Kidney tubule cell (primary cell): ENCODE results near the gene IL10RA.

Experiments used
- DNase-seq: peaks from one replicate; pipeline ENCODE4 v3.0.0-alpha.2; 2018; ENCODE audit warnings: low spot score

Gene IL10RA

GRCh38 chr11:117992136-117992535, 5.9 kb downstream of the IL10RA start:
- no peak for DNase-seq

GRCh38 chr11:117992620-117993019, 6.4 kb downstream of the IL10RA start:
- no peak for DNase-seq

DNA sequence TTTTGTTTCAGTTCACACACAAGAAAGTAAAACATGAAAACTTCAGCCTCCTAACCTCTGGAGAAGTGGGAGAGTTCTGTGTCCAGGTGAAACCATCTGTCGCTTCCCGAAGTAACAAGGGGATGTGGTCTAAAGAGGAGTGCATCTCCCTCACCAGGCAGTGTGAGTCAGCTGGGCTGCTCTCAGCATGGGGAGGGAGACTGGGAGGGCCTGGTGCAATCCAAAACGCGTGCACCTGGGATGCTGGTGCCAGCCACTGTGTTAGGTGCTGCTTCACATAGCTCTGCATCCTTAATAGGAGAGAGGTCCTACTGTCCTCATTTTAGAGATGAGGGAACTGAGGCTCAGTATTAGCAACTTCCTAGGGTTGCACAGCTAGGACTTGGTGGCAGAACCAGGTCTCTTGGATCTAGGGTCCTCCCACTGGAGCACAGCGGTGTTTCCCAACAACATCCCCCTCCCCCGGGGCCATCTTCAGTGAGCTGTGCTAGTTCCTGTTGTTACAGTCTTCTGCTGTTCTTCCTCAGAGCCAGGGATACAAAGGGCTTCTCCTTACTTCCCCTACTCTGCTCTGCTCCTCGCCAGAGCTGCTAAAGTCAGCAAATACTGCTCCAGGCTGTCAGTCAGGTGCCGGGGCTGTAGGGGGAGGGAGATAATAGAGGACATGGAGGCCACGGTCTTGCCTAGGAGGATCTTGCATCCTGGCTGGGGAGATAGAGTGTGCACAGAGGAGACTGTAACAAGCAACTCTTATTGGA, 8.0 kb downstream of the IL10RA start:
- DNase-seq: no peak

GRCh38 chr11:117995472-117995871, 9.3 kb downstream of the IL10RA start:
- no peak for DNase-seq

GRCh38 chr11:117996058-117996457, 9.9 kb downstream of the IL10RA start:
- no peak for DNase-seq

- DNase-seq: no peak
These were observed 11.2 kb downstream of the IL10RA start for GRCh38 chr11:117997406-117997805.

DNA sequence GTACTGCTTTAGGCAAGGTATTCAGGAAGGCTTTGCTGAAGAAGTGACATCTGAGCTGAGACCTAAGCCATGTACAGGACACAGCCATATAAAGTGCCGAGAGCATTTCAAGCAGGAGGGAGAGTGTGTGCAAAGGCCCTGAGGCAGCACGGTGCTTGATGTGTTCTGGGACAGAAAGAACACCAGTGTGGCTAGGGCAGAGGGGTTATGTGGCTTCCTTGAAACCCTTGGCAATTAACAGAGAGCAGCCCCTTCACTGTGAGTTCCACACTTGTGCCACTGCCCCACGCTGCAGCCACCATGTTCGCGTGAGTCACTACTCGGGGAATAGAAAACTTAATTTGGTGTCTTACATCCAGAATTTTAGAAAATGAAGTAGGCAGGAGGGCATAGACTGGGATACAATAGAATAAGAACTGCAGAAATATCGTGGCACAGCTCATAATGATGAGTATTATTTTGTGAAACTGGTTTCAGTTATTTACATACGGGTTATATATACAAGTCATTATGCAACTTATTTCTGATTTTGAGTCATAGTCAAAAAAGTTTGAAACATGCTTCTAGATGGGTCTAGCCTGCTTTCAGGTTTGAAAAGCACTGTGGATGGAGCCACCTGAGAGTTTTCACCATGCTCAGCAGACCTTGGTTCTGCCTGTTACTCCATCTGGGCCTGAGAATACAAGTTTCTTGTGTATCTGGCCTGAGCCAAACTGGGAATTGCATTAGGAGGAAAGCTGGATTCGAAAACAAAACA, 11.8 kb downstream of the IL10RA start:
- DNase-seq: no peak

- DNase-seq: no peak
These were observed 12.6 kb downstream of the IL10RA start for GRCh38 chr11:117998664-117999353.

DNA sequence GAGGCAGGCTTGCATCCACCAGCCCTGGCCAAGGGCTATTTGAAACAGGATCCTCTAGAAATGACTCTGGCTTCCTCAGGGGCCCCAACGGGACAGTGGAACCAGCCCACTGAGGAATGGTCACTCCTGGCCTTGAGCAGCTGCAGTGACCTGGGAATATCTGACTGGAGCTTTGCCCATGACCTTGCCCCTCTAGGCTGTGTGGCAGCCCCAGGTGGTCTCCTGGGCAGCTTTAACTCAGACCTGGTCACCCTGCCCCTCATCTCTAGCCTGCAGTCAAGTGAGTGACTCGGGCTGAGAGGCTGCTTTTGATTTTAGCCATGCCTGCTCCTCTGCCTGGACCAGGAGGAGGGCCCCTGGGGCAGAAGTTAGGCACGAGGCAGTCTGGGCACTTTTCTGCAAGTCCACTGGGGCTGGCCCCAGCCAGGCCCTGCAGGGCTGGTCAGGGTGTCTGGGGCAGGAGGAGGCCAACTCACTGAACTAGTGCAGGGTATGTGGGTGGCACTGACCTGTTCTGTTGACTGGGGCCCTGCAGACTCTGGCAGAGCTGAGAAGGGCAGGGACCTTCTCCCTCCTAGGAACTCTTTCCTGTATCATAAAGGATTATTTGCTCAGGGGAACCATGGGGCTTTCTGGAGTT, 13.3 kb downstream of the IL10RA start:
- DNase-seq: no peak

DNA sequence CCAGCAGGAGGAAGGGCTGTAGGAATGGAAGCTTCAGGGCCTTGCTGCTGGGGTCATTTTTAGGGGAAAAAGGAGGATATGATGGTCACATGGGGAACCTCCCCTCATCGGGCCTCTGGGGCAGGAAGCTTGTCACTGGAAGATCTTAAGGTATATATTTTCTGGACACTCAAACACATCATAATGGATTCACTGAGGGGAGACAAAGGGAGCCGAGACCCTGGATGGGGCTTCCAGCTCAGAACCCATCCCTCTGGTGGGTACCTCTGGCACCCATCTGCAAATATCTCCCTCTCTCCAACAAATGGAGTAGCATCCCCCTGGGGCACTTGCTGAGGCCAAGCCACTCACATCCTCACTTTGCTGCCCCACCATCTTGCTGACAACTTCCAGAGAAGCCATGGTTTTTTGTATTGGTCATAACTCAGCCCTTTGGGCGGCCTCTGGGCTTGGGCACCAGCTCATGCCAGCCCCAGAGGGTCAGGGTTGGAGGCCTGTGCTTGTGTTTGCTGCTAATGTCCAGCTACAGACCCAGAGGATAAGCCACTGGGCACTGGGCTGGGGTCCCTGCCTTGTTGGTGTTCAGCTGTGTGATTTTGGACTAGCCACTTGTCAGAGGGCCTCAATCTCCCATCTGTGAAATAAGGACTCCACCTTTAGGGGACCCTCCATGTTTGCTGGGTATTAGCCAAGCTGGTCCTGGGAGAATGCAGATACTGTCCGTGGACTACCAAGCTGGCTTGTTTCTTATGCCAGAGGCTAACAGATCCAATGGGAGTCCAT, 14.1 kb downstream of the IL10RA start:
- no peak for DNase-seq

DNA sequence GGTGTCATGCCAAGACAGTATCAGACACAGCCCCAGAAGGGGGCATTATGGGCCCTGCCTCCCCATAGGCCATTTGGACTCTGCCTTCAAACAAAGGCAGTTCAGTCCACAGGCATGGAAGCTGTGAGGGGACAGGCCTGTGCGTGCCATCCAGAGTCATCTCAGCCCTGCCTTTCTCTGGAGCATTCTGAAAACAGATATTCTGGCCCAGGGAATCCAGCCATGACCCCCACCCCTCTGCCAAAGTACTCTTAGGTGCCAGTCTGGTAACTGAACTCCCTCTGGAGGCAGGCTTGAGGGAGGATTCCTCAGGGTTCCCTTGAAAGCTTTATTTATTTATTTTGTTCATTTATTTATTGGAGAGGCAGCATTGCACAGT, 14.6 kb downstream of the IL10RA start:
- no peak for DNase-seq

DNA sequence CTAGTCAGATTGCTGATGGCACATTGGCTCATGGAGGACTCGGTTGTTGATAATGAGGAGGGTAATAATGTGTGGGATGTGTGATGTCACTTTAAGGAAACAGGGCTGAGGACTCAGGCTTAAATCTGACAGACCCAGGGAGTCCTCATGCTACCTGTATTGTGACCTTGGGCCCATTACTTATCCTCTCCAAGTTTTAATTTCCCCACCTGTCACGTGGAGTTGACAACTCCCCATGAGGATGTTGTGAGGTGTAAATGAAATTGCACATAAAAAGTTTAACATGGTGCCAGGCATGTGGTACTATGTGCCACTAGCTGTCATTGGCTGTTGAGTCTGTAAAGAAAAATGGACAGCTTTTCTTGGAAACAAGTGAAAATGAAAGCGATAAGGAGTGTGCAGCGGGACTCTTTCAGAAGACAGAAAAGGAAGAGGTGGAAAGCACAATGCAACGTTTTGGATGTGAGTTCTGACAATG, 15.3 kb downstream of the IL10RA start:
- DNase-seq: no peak

- no peak for DNase-seq
These were observed 15.9 kb downstream of the IL10RA start for GRCh38 chr11:118002010-118002540.

DNA sequence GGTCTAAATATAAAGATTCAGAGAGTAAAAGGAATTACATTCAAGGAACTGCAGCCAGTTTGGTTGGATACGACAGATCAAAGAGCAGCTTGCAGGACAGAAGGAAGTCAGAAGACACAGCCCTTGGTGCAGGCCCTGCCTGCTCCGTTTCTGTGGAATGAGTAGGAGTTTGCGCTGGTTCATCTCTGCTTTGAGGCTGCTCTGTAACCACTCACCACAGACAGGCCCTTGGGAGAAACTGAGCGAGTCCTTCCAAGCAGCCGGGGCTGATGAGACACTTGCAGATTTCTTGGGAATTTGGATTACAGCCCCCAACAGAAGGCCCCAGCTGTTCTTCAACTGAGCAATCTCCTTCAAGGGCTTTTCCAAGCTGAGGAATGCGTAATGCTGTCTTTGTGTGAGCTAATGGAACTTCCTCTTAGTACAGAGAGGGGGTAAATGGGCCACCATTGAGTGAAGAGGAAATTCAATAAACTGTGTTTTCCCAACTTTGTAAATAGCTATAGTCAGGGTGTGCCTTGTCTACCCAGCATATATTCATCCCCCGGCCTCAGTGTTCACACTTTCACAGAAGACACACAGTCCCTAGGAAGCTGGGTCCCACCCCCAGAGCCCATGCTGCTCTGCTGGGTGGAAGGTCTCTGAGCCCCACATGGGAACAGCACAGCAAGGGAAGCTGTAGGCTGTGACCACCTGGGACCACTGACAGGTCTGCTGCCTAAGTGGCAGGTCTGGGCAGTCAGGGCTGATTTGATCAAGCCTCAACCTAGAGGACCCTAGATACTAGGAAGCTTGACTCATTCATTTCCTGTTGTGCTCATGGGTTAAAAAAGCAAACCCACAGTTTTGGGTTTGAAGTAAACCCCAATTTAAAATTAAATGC, 16.6 kb downstream of the IL10RA start:
- no peak for DNase-seq

- no peak for DNase-seq
These were observed 17.3 kb downstream of the IL10RA start for GRCh38 chr11:118003456-118003855.

- no peak for DNase-seq
These were observed 18.5 kb downstream of the IL10RA start for GRCh38 chr11:118004543-118005223.

DNA sequence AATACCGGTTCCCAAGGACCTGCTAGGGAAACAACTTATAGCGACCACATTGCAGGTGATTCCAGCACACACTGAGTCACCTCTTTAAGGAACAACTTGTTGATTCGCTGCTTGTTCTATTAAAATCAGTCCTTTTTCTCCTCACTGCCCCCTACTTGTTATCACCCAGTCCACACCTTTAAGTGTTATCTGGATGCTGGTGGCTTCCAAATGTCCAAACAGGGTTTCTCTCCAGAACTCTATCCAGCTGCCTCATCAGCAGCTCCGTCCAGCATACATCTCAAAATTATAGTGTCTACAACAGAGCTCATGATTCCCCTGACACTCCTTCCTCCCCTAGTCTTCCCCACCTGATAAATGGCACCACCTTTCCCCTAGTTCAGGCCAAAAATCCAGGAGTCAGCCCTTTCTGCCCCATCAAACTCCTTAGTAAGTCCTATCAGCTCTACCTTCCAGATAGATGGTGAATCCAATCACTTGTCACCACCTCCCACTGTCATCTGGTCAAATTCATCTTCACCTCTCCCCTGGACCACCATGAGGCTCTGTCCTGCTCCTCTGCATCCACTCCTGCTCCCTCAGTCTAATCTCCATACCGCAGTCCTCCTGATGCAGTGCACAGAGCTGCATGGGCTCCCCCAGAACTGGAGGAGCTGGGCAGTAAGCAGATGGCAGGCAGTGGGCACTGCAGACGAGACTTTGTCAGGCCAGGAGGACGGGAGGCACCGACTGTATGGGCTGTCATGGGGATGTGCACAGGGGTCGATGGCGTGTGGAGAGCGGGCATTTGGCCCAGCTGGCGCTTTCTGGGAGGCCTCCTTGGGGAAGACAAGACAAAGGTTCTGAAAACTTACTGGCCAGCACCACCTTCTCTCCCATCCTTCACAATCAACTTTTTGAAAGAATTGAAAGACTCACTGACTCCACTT, 19.3 kb downstream of the IL10RA start:
- no peak for DNase-seq

DNA sequence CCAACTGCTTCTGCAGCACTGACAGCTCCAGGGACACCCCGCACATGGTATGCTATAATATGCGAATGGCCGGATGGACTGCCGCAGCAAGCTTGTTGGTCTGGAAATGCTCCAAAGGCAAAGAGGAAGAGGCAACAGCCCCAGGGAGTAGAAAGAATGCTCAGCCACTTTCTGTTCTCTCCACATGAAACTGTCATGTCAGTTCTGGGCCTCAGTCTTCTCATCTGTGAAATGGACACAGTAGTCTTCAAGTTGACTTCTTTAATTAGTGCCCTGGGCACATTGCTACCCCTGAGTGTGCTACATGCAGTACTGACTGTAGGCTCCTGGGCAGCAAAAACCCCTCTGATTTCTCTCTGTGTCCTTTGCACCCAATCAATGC, 19.9 kb downstream of the IL10RA start:
- no peak for DNase-seq

DNA sequence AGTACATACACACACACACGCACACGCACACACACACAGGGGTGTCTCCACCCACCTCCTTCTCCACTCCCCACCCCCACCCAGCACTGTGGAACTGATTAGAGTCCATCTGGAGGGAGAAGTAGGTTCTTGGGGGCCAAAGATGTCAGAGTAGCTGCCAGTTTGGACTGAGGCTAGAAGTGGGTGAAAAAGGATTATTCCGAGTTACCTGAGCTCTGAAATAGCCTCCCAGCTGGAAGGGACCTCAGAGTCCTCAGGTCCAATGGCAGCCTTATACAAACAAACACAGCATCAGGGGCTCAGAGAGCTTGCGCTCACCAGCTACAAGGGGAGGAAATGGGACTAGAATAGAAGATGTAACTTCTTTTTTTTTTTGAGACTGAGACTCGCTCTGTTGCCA, 20.8 kb downstream of the IL10RA start:
- no peak for DNase-seq
